GM19395 (cell line): ENCODE data around the gene NRXN3.

Experiments used
- ATAC-seq: cut with Tn5 transposase; IDR thresholded peaks from one replicate; pipeline ENCODE4 v1.9.1; 2021; ENCODE audit warnings: mild to moderate bottlenecking, moderate library complexity; ENCODE audit not compliant: unreplicated experiment

NRXN3 gene

GRCh38 chr14:78782551-78782950, 612.4 kb downstream of the NRXN3 start:
- ATAC-seq, result no peak

- no peak for ATAC-seq
These were observed 615.1 kb downstream of the NRXN3 start for GRCh38 chr14:78785265-78785664.

- ATAC-seq, result no peak
These were observed 618.5 kb downstream of the NRXN3 start for GRCh38 chr14:78788467-78789360.

- ATAC-seq, result no peak
These were observed 620.1 kb downstream of the NRXN3 start for GRCh38 chr14:78790271-78790670.

GRCh38 chr14:78798757-78799156, 628.6 kb downstream of the NRXN3 start:
- no peak for ATAC-seq

GRCh38 chr14:78805570-78805969, 635.4 kb downstream of the NRXN3 start:
- no peak for ATAC-seq

GRCh38 chr14:78823035-78823434, 652.9 kb downstream of the NRXN3 start:
- no peak for ATAC-seq

GRCh38 chr14:78823516-78823915, 653.3 kb downstream of the NRXN3 start:
- ATAC-seq, result no peak

- peak; percentile 90 for ATAC-seq
These were observed 659.1 kb downstream of the NRXN3 start for GRCh38 chr14:78829274-78829673.

- no peak for ATAC-seq
These were observed 664.7 kb downstream of the NRXN3 start for GRCh38 chr14:78834766-78835451.

- ATAC-seq, result no peak
These were observed 665.7 kb downstream of the NRXN3 start for GRCh38 chr14:78835909-78836308.

GRCh38 chr14:78836777-78837176, 666.6 kb downstream of the NRXN3 start:
- ATAC-seq, result peak; percentile 86

GRCh38 chr14:78838959-78839358, 668.8 kb downstream of the NRXN3 start:
- ATAC-seq, result no peak

GRCh38 chr14:78840898-78841297, 670.7 kb downstream of the NRXN3 start:
- no peak for ATAC-seq

GRCh38 chr14:78847801-78848200, 677.6 kb downstream of the NRXN3 start:
- no peak for ATAC-seq

GRCh38 chr14:78848234-78848820, 678.2 kb downstream of the NRXN3 start:
- peak; percentile 94 for ATAC-seq

GRCh38 chr14:78849952-78850351, 679.8 kb downstream of the NRXN3 start:
- no peak for ATAC-seq

GRCh38 chr14:78851189-78851588, 681.0 kb downstream of the NRXN3 start:
- ATAC-seq, result no peak

GRCh38 chr14:78852040-78852439, 681.9 kb downstream of the NRXN3 start:
- ATAC-seq, result no peak

GRCh38 chr14:78857974-78858373, 687.8 kb downstream of the NRXN3 start:
- ATAC-seq, result no peak

- no peak for ATAC-seq
These were observed 693.0 kb downstream of the NRXN3 start for GRCh38 chr14:78863143-78863542.

GRCh38 chr14:78872837-78873236, 702.7 kb downstream of the NRXN3 start:
- ATAC-seq, result no peak
